Smooth muscle cell (in vitro differentiated cells): ENCODE results near the gene CPSF7. TPM values are rescaled to one million over a fixed set of nuclear protein-coding genes. Genes with fewer than 3 reads are reported as not detected.

Experiments
- DNase-seq: peaks from one replicate; lab custom pipeline; 2025; ENCODE audit not compliant: unreplicated experiment; lab: John Stamatoyannopoulos, UW
- H2AFZ ChIP-seq: fragments of 200-600 bp; sonication (generic); 2 replicates; pipeline ENCODE4 v1.6.0; 2016; ENCODE audit warnings: antibody characterized with exemption, low read depth, mild to moderate bottlenecking
- H3F3A ChIP-seq: fragments of 200-600 bp; sonication (generic); 2 replicates; pipeline ENCODE4 v1.6.0; 2017; ENCODE audit warnings: antibody characterized with exemption, low read depth
- H3K27ac ChIP-seq: fragments of 200-600 bp; sonication (generic); 2 replicates; pipeline ENCODE4 v1.5.1; 2016; ENCODE audit warnings: low read depth, mild to moderate bottlenecking
- H3K27me3 ChIP-seq: fragments of 200-600 bp; sonication (generic); 2 replicates; pipeline ENCODE4 v1.6.1; 2016; ENCODE audit warnings: low read depth, mild to moderate bottlenecking
- H3K36me3 ChIP-seq: fragments of 200-600 bp; sonication (generic); 2 replicates; pipeline ENCODE4 v1.5.1; 2016; ENCODE audit warnings: low read depth
- H3K4me1 ChIP-seq: fragments of 200-600 bp; sonication (generic); 2 replicates; pipeline ENCODE4 v1.5.1; 2016; ENCODE audit warnings: low read depth
- H3K4me2 ChIP-seq: fragments of 200-600 bp; sonication (generic); 2 replicates; pipeline ENCODE4 v1.6.0; 2016; ENCODE audit warnings: mild to moderate bottlenecking
- H3K4me3 ChIP-seq: fragments of 200-600 bp; sonication (generic); 2 replicates; pipeline ENCODE4 v1.5.1; 2016; ENCODE audit warnings: mild to moderate bottlenecking
- H3K79me2 ChIP-seq: fragments of 200-600 bp; sonication (generic); 2 replicates; pipeline ENCODE4 v1.6.0; 2016; ENCODE audit warnings: low read depth, mild to moderate bottlenecking
- H3K9ac ChIP-seq: fragments of 200-600 bp; sonication (generic); 2 replicates; pipeline ENCODE4 v1.6.0; 2016; ENCODE audit warnings: low read depth
- H3K9me3 ChIP-seq: fragments of 200-600 bp; sonication (generic); replicated peaks from 2 replicates; pipeline ENCODE4 v1.5.1; 2016; ENCODE audit warnings: low read depth
- H4K20me1 ChIP-seq: fragments of 200-600 bp; sonication (generic); 2 replicates; pipeline ENCODE4 v1.6.0; 2016; ENCODE audit warnings: low read depth
- WGBS: methylation state at CpG from one replicate; pipeline ENCODE4 v1.1.7; 2016; ENCODE audit warnings: low lambda C conversion rate; 5-methylcytosine and 5-hydroxymethylcytosine counted together
- polyA plus RNA-seq: library from polyadenylated mRNA; unstranded; fragments of >200 nt; fragmentation: Nextera tagmentation; extraction: Ambion mirVana; gene quantifications from 2 replicates; pipeline ENCODE4 v1.2.1, GENCODE V29; 2016
- total RNA-seq: library from RNA; depleted of rRNA; stranded (reverse); fragments of >200 nt; gene quantifications from 2 replicates; pipeline ENCODE4 v1.2.3, GENCODE V29; 2014
- TF ChIP-seq, protein P1 (sequence below): fragments of 200-600 bp; sonication (generic); IDR thresholded peaks from 2 replicates; pipeline ENCODE4 v1.5.1; 2017; ENCODE audit warnings: borderline replicate concordance, mild to moderate bottlenecking, antibody characterized with exemption; ENCODE audit not compliant: insufficient read depth, poor library complexity, severe bottlenecking

The CPSF7 gene, protein sequence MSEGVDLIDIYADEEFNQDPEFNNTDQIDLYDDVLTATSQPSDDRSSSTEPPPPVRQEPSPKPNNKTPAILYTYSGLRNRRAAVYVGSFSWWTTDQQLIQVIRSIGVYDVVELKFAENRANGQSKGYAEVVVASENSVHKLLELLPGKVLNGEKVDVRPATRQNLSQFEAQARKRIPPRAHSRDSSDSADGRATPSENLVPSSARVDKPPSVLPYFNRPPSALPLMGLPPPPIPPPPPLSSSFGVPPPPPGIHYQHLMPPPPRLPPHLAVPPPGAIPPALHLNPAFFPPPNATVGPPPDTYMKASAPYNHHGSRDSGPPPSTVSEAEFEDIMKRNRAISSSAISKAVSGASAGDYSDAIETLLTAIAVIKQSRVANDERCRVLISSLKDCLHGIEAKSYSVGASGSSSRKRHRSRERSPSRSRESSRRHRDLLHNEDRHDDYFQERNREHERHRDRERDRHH
- total RNA-seq (29.5 and 35.1 TPM in 2 replicates), polyA plus RNA-seq (26.2 and 26.6 TPM in 2 replicates)

DNA sequence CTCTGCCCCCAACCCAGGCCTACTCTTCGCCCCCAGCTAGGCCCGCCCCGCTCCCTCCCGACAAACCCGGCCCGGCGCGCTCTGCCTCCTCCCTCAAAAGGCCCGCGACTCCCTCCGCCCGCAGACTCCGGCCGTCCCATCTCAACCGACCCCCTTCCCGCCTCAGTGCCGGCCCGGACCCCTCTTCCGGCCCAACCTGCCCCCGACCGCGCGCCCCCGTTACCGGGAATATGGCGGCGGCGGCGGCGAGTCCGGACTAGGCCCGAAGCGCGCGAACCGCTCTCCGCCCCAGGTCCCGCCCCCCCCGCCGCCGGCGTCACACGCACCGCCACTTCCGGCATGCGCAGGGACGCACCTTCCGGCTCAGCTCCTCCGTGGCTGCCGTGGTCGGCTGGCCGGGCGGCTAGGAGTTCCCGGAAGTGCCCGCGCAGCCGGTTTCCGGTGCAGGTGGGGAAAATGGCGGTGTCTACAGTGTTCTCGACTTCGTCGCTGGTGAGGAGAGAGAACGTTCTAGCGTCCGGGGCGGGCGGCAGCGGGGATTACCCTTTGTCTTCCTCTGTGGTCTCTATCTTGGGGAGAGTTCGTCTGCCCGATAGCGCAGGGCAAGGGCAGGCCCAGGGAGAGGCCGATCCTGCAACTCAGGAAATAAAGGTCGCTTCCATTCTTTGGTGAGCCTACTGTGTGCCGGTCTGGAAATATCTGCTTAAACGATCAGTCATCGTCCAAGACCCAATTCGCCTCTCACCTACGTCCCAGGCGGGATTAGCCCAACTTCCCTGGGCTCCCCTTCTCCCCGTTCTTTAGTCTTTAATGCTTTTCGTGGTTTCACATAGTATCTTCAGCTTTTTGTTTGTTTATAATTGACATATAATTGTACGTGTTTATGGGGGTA lies at the start of gene CPSF7, which contains the start of gene SDHAF2:
TSS of gene CPSF7 (minus strand) at position 285 of the 892 bp plus-strand sequence. CDS start 740 bp downstream, outside the sequence.
TSS of gene SDHAF2 (plus strand) at position 434 of the 892 bp plus-strand sequence. CDS start at position 457, 23 bp downstream.
- H3K4me3 ChIP-seq = peak within 1 kb of the TSS; percentile 82
- 1% methylated on average over 45 of the region's 82 CpGs for WGBS
- peak within 1 kb of the TSS; percentile 100 for H3K9ac ChIP-seq
- H3K27ac ChIP-seq = peak within 1 kb of the TSS; percentile 100
- peak within 1 kb of the TSS; percentile 90 for H3K4me2 ChIP-seq
- H4K20me1 ChIP-seq = peaks cover 29% of the 10 kb centered on the region
- peaks cover 87% of the 10 kb centered on the region for H3K79me2 ChIP-seq
- DNase-seq = peak; percentile 92
- no peaks in the 10 kb centered on the region for H3K27me3 ChIP-seq
- peaks cover 17% of the 10 kb centered on the region for H3K36me3 ChIP-seq
- H3K9me3 ChIP-seq = no peaks in the 10 kb centered on the region
- peaks cover 17% of the 10 kb centered on the region for H3K4me1 ChIP-seq
- TF ChIP-seq, protein P1, sequence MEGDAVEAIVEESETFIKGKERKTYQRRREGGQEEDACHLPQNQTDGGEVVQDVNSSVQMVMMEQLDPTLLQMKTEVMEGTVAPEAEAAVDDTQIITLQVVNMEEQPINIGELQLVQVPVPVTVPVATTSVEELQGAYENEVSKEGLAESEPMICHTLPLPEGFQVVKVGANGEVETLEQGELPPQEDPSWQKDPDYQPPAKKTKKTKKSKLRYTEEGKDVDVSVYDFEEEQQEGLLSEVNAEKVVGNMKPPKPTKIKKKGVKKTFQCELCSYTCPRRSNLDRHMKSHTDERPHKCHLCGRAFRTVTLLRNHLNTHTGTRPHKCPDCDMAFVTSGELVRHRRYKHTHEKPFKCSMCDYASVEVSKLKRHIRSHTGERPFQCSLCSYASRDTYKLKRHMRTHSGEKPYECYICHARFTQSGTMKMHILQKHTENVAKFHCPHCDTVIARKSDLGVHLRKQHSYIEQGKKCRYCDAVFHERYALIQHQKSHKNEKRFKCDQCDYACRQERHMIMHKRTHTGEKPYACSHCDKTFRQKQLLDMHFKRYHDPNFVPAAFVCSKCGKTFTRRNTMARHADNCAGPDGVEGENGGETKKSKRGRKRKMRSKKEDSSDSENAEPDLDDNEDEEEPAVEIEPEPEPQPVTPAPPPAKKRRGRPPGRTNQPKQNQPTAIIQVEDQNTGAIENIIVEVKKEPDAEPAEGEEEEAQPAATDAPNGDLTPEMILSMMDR = no peak
- H3F3A ChIP-seq = no peaks in the 10 kb centered on the region
- peak within 1 kb of the TSS; percentile 81 for H2AFZ ChIP-seq

DNA sequence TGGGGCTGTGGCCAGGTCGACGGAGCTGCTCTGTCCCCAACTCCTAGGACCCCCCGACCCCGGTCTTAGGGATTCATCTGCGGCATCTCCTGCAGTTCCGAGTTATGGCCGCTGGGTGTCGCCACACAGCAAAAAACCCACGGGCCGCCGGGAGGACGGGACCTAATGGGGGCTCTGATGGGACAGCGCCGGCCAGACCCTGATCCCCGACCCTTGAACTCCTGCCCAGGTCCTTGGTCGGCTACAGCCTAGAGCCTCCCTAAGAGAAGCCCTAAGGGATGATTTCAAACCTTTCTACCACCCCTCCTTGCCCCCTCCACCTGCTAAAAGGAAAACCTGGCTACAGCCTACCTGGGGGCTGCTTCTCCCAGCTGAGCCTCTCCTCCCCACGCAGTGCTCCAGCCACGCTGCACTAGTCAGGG lies 48.0 kb upstream of the CPSF7 start:
- no peaks in the 10 kb centered on the region for H3K27me3 ChIP-seq
- H3K79me2 ChIP-seq = no peaks in the 10 kb centered on the region
- no peak overlapping the region for H3K27ac ChIP-seq
- no peak overlapping the region for H3K4me2 ChIP-seq
- H3K36me3 ChIP-seq = no peaks in the 10 kb centered on the region
- no peak overlapping the region for H3K4me3 ChIP-seq
- TF ChIP-seq, protein P1 = peak; percentile 93
- H3F3A ChIP-seq = peaks cover 7% of the 10 kb centered on the region
- no peak for DNase-seq
- H3K9ac ChIP-seq = no peak overlapping the region
- 6% methylated on average over 18 of the region's 18 CpGs for WGBS
- H3K4me1 ChIP-seq = no peaks in the 10 kb centered on the region
- no peak overlapping the region for H2AFZ ChIP-seq
- H4K20me1 ChIP-seq = peaks cover 81% of the 10 kb centered on the region
- H3K9me3 ChIP-seq = no peaks in the 10 kb centered on the region

DNA sequence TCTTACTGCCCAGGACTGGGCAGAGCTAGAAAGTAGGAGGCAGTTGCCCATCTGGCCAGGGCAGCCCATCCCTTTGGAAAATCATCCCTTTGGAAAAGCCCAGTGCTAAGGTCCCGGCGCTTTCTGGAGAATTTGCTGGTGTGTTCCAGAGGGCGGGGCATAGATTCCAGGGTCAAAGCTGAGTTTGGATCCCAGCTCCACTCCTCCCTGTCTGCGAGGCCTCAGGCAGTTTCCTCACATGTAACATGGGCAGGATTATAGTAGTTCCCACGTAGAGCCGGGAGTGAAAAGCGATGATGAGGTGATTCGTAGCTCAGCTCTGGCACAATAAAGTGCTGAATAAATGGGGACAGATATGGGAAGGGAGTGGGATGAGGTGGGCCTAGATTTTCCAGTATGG lies 47.4 kb upstream of the CPSF7 start:
- Histone ChIP-seq H3K4me3 (no peak overlapping the region), H2AFZ (no peak overlapping the region), H3K4me2 (no peak overlapping the region), H4K20me1 (peaks cover 77% of the 10 kb centered on the region), H3F3A (peaks cover 10% of the 10 kb centered on the region), H3K36me3 (no peaks in the 10 kb centered on the region), H3K9me3 (no peaks in the 10 kb centered on the region), H3K79me2 (no peaks in the 10 kb centered on the region), H3K27me3 (no peaks in the 10 kb centered on the region), H3K4me1 (no peaks in the 10 kb centered on the region), H3K27ac (no peak overlapping the region), H3K9ac (no peak overlapping the region)
- 68% methylated on average over 8 of the region's 8 CpGs for WGBS
- TF ChIP-seq, protein P1 = no peak
- DNase-seq = no peak
